Sigmoid colon (tissue), 7 donors: ENCODE results near the gene RCCD1. TPM values are rescaled to one million over a fixed set of nuclear protein-coding genes. Genes with fewer than 3 reads are reported as not detected.

Source experiments
- DNase-seq: peaks from one replicate; pipeline ENCODE4 v3.0.0-alpha.2; 2019
- H3K27ac ChIP-seq, 4 donors: fragments of 200-600 bp; sonication (generic); one replicate each; pipeline ENCODE4 v1.5.1; 2016 to 2019; ENCODE audit warnings: mild to moderate bottlenecking in 1 of 4
- H3K27me3 ChIP-seq, 3 donors: fragments of 200-600 bp; sonication (generic); one replicate each; pipeline ENCODE4 v1.5.1; 2019; ENCODE audit warnings: mild to moderate bottlenecking in 1 of 3
- H3K36me3 ChIP-seq, 4 donors: fragments of 200-600 bp; sonication (generic); one replicate each; pipeline ENCODE4 v1.5.1; 2016 to 2019
- H3K4me1 ChIP-seq, 4 donors: fragments of 200-600 bp; sonication (generic); one replicate each; pipeline ENCODE4 v1.5.1; 2017 to 2019
- H3K4me3 ChIP-seq, 4 donors: fragments of 200-600 bp; sonication (generic); one replicate each; pipeline ENCODE4 v1.5.1; 2017 to 2019; ENCODE audit warnings: mild to moderate bottlenecking in 2 of 4, moderate library complexity in 1 of 4
- H3K9me3 ChIP-seq, 4 donors: fragments of 200-600 bp in 3 of 4; sonication (generic) in 3 of 4; one replicate each; pipeline versions ENCODE4 v1.5.1 to v1.6.1; 2013 to 2019
- EP300 ChIP-seq, 4 donors: sonication (generic); formaldehyde crosslinking; IDR thresholded peaks; one replicate each; pipeline ENCODE4 v1.6.1; 2017; ENCODE audit warnings: antibody characterized with exemption in 4 of 4
- POLR2A ChIP-seq, 2 donors: fragments of 450-650 bp; IDR thresholded peaks; one replicate each; pipeline ENCODE4 v1.6.1; 2016; ENCODE audit warnings: antibody characterized with exemption in 2 of 2, mild to moderate bottlenecking in 2 of 2, moderate library complexity in 2 of 2
- POLR2AphosphoS5 ChIP-seq, 4 donors: sonication (generic); formaldehyde crosslinking; IDR thresholded peaks; one replicate each; pipeline ENCODE4 v1.6.1; 2017; ENCODE audit warnings: antibody characterized with exemption in 4 of 4
- WGBS, 2 donors: extraction: QIAGEN DNeasy Blood & Tissue Kit; methylation state at CpG; one replicate each; pipeline ENCODE4 v1.1.7; 2013; 5-methylcytosine and 5-hydroxymethylcytosine counted together
- intact Hi-C: fragments of 100-400 bp; cut with DNase I; formaldehyde crosslinking; loops from one replicate; pipeline ENCODE4 v1.15.1; 2023
- polyA plus RNA-seq, 3 donors: library from polyadenylated mRNA; stranded (reverse); fragments of 200-250 nt; gene quantifications; one replicate each; pipeline ENCODE4 v1.2.3, GENCODE V29; 2013
- total RNA-seq, 4 donors: library from RNA; depleted of rRNA; stranded (reverse); fragments of >200 nt; gene quantifications; one replicate each; pipeline ENCODE4 v1.1.0, GENCODE V29; 2016
- TF ChIP-seq, protein P1 (sequence below), 4 experiments: fragments of 450-650 bp in 3 of 4; fragments of 200-600 bp in 1 of 4; IDR thresholded peaks; one replicate each; pipeline ENCODE4 v1.5.1; 2016 to 2019; ENCODE audit warnings: antibody characterized with exemption in 4 of 4, mild to moderate bottlenecking in 3 of 4, moderate library complexity in 2 of 4
- donor health status: healthy with polysubstance abuse.
- donor health status: Bipolar disorder and iron deficiency.
- donor health status: healthy.

The RCCD1 gene
- total and polyA plus RNA-seq, 7 donors = 4.2 to 11.8 (median 6.7) TPM

DNA sequence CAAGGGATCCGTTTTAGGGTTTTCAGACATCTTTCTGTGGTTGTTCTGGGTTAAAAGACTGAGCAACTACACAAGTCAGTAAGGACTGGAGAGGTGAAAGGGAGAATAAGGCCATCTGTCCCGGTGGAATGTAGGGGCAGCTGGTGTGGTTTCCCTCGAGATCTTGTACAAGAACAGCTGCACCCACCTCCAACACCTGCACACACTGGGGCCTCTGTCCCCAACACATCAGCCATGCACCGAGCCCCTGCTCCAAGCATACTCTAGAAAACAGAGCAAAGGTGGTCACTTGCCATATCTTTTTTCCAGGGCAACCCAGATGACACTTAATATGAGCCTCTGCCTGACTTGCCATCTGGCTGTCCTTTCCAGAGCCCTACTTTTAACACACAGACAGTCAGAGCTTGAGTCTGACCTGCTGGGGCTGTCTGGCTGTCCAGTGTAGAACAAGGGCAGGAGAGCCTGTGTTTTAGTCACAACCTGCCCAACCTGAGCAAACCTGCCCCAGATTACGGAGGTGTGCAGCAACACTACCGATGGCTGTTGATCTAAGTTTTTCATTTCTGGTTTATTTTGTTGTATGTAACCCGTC lies 39.4 kb upstream of the RCCD1 start:
- Histone ChIP-seq H3K27me3 (no peaks in the 10 kb centered on the region), H3K36me3 (peaks cover 59 to 100% (median 87%) of the 10 kb centered on the region in 4 donors), H3K4me3 (no peak overlapping the region), H3K9me3 (no peaks in the 10 kb centered on the region), H3K27ac (peak overlapping the region in 2 of 4 donors; percentile 19 to 36), H3K4me1 (peaks cover 0 to 5% (median 0%) of the 10 kb centered on the region in 4 donors)
- WGBS, 2 donors = 57 to 88% methylated on average over 7 of the region's 7 CpGs
- intact Hi-C loops = no loop called here
- TF ChIP-seq POLR2AphosphoS5 (IDR thresholded peaks at IDR 0.05) = no peak
- no peak for TF ChIP-seq EP300 (IDR thresholded peaks at IDR 0.05)
- no peak for TF ChIP-seq POLR2A (IDR thresholded peaks at IDR 0.05)
- TF ChIP-seq, protein P1, sequence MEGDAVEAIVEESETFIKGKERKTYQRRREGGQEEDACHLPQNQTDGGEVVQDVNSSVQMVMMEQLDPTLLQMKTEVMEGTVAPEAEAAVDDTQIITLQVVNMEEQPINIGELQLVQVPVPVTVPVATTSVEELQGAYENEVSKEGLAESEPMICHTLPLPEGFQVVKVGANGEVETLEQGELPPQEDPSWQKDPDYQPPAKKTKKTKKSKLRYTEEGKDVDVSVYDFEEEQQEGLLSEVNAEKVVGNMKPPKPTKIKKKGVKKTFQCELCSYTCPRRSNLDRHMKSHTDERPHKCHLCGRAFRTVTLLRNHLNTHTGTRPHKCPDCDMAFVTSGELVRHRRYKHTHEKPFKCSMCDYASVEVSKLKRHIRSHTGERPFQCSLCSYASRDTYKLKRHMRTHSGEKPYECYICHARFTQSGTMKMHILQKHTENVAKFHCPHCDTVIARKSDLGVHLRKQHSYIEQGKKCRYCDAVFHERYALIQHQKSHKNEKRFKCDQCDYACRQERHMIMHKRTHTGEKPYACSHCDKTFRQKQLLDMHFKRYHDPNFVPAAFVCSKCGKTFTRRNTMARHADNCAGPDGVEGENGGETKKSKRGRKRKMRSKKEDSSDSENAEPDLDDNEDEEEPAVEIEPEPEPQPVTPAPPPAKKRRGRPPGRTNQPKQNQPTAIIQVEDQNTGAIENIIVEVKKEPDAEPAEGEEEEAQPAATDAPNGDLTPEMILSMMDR (IDR thresholded peaks at IDR 0.05) = no peak
- DNase-seq = no peak

GRCh38 chr15:90915808-90916440 lies 38.8 kb upstream of the RCCD1 start:
- WGBS, 2 donors = 69 to 88% methylated on average over 25 of the region's 25 CpGs
- Histone ChIP-seq H3K36me3 (peaks cover 54 to 100% (median 85%) of the 10 kb centered on the region in 4 donors), H3K27me3 (no peaks in the 10 kb centered on the region), H3K4me1 (peaks cover 0 to 5% (median 0%) of the 10 kb centered on the region in 4 donors), H3K4me3 (no peak overlapping the region), H3K27ac (peak overlapping the region in 2 of 4 donors; percentile 23 to 36), H3K9me3 (no peaks in the 10 kb centered on the region)
- DNase-seq = peak; percentile 85
- TF ChIP-seq EP300 (IDR thresholded peaks at IDR 0.05) (no peak), POLR2AphosphoS5 (IDR thresholded peaks at IDR 0.05) (no peak), POLR2A (IDR thresholded peaks at IDR 0.05) (no peak)
- TF ChIP-seq, protein P1 (IDR thresholded peaks at IDR 0.05) = no peak
- intact Hi-C loops = no loop called here

DNA sequence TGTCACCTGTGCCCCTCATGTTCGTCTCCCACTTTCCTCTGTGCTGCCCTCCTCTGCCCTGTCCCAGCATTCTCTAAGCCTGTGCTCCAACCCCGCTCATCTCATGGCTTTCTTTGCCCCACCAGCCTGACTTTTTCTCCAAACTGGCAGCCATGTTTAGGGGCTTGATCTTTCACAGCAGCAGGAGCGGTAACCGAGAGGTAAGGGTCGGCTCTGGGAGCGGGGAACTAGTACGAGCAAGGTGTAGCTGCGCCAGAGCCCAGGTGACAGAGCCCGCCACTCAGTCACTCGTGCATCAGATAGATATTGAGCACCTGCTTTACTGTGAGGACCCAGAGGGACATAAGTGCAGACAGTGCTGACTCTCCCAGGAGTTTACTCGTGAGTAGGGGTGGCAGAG lies 38.2 kb upstream of the RCCD1 start:
- Histone ChIP-seq H3K9me3 (no peaks in the 10 kb centered on the region), H3K27ac (peak overlapping the region in 1 of 4 donors; percentile 23), H3K36me3 (peaks cover 49 to 100% (median 81%) of the 10 kb centered on the region in 4 donors), H3K4me1 (peaks cover 0 to 5% (median 0%) of the 10 kb centered on the region in 4 donors), H3K4me3 (no peak overlapping the region), H3K27me3 (no peaks in the 10 kb centered on the region)
- TF ChIP-seq POLR2AphosphoS5 (IDR thresholded peaks at IDR 0.05) = no peak
- no peak for DNase-seq
- 87 to 92% methylated on average over 11 of the region's 11 CpGs for WGBS, 2 donors
- intact Hi-C loops = no loop called here

DNA sequence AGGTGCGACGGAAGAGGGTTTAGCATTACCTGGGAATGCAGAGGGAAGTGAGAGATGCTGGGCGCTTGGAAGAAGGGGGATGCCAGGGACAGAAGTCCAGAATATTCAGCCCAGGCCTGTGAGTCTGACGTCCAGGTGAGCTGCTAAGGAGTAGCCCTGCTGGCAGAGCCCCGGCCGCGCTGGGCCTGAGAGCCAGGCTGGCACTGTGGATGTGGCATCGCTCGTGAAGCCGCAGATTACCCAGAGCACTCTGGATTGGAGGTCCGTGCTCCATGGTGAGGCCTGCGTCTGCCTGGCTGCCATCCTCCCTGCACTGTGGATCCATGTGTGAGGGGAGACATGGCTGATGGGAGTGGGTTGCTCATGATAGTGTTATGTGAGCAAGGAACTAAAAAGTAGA lies 37.1 kb upstream of the RCCD1 start:
- TF ChIP-seq POLR2AphosphoS5 (IDR thresholded peaks at IDR 0.05) (no peak), EP300 (IDR thresholded peaks at IDR 0.05) (no peak), POLR2A (IDR thresholded peaks at IDR 0.05) (no peak)
- TF ChIP-seq, protein P1 (IDR thresholded peaks at IDR 0.05) = no peak
- H3K27ac ChIP-seq = no peak overlapping the region
- H3K36me3 ChIP-seq = peaks cover 38 to 89% (median 71%) of the 10 kb centered on the region in 4 donors
- 96 to 97% methylated on average over 12 of the region's 12 CpGs for WGBS, 2 donors
- no peaks in the 10 kb centered on the region for H3K9me3 ChIP-seq
- H3K27me3 ChIP-seq = no peaks in the 10 kb centered on the region
- H3K4me3 ChIP-seq = no peak overlapping the region
- DNase-seq = no peak
- intact Hi-C loops = no loop called here
- H3K4me1 ChIP-seq = peaks cover 0 to 5% (median 0%) of the 10 kb centered on the region in 4 donors

DNA sequence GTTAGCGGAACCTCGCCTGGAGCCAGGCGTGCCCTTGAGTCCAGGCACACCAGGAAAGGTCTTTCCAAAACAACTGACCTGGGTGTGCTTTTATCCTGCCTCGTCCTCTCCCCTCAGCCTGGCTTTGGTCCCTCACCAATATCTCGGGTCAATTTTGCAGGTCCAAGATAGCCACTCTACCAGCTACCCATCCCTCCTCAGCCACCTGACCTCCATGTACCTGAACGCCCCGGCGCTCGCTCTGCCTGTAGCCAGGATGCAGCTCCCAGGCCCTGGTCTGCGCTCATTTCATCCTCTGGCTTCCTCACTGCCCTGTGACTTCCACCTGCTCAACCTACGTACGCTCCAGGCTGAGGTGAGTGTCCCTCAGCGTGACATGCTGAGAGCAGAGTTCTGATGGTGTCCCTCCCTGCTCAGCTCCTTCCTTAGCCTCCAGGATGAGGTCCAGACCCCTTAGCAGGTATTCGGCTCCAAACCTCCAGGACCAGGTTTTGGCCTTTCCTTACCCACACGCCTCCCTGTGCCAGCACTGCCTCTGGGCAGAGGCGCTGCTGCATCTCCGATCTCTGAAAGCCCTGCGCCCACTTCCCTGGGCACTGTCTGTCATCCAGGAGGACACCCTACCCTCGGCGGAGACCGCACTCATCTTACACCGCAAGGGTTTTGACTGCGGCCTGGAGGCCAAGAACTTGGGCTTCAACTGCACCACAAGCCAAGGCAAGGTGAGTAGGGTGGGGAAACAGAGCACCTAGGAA lies 36.5 kb upstream of the RCCD1 start:
- no peaks in the 10 kb centered on the region for H3K27me3 ChIP-seq
- H3K9me3 ChIP-seq = no peaks in the 10 kb centered on the region
- TF ChIP-seq POLR2A (IDR thresholded peaks at IDR 0.05) (no peak), POLR2AphosphoS5 (IDR thresholded peaks at IDR 0.05) (no peak), EP300 (IDR thresholded peaks at IDR 0.05) (no peak)
- TF ChIP-seq, protein P1 (IDR thresholded peaks at IDR 0.05) = no peak
- H3K4me3 ChIP-seq = no peak overlapping the region
- 97 to 98% methylated on average over 23 of the region's 23 CpGs for WGBS, 2 donors
- intact Hi-C loops = no loop called here
- DNase-seq = no peak
- peaks cover 0 to 5% (median 0%) of the 10 kb centered on the region in 4 donors for H3K4me1 ChIP-seq
- peaks cover 31 to 82% (median 64%) of the 10 kb centered on the region in 4 donors for H3K36me3 ChIP-seq
- no peak overlapping the region for H3K27ac ChIP-seq
